ENCODE measurements around the gene SNCAIP.
"Not testable (repeated sequence)": the region's sequence is repeated elsewhere in the genome, so short reads cannot be mapped to it uniquely, and the experiment has no call there.

Gene SNCAIP

GRCh38 chr5:122376250-122376649 is 64.2 kb downstream of the SNCAIP start:
- H3K27me3 ChIP-seq (ENCODE audit: low read length), result no peaks in the 10 kb centered on the region

GRCh38 chr5:122377026-122377425 is 65.0 kb downstream of the SNCAIP start:
- H3K9me2 ChIP-seq (replicated peaks; ENCODE audit: insufficient read depth, low read length), result no peaks in the 10 kb centered on the region
- H4K20me1 ChIP-seq (ENCODE audit: low read depth, low read length), result no peaks in the 10 kb centered on the region
- H3K9me3 ChIP-seq (ENCODE audit: insufficient read depth, low read length), result no peaks in the 10 kb centered on the region
- H3K4me3 ChIP-seq (ENCODE audit: insufficient read depth, low read length, poor library complexity, severe bottlenecking), result no peak overlapping the region
- H3K36me3 ChIP-seq (ENCODE audit: low read length), result no peaks in the 10 kb centered on the region
- H3K9ac ChIP-seq (ENCODE audit: low read length), result no peak overlapping the region
- H2AFZ ChIP-seq (ENCODE audit: low read depth, low read length, severe bottlenecking), result no peak overlapping the region
- H3K27ac ChIP-seq (ENCODE audit: low read depth, low read length), result no peak overlapping the region
- H3K4me2 ChIP-seq (ENCODE audit: low read depth, low read length, poor library complexity, severe bottlenecking), result no peak overlapping the region
- H3K27me3 ChIP-seq (ENCODE audit: low read length), result no peaks in the 10 kb centered on the region
- no peaks in the 10 kb centered on the region for H3F3A ChIP-seq (ENCODE audit: insufficient read depth)
- TF ChIP-seq CTCF (IDR thresholded peaks at IDR 0.05; ENCODE audit: insufficient read depth, low read length, poor library complexity, severe bottlenecking) (no peak), EZH2phosphoT487 (conservative IDR thresholded peaks at IDR 0.05; ENCODE audit: low read length) (no peak)
- H3K79me2 ChIP-seq (ENCODE audit: insufficient read depth, low read length), result no peaks in the 10 kb centered on the region

More at GRCh38 chr5:122376250-122376649, 64.2 kb downstream of the SNCAIP start:
- TF ChIP-seq CTCF (IDR thresholded peaks at IDR 0.05; ENCODE audit: insufficient read depth, low read length, poor library complexity, severe bottlenecking) (no peak), EZH2phosphoT487 (conservative IDR thresholded peaks at IDR 0.05; ENCODE audit: low read length) (no peak)
- Histone ChIP-seq H4K20me1 (ENCODE audit: low read depth, low read length) (no peaks in the 10 kb centered on the region), H3K27ac (ENCODE audit: low read depth, low read length) (no peak overlapping the region), H3K79me2 (ENCODE audit: insufficient read depth, low read length) (no peaks in the 10 kb centered on the region), H3F3A (ENCODE audit: insufficient read depth) (no peaks in the 10 kb centered on the region), H3K36me3 (ENCODE audit: low read length) (no peaks in the 10 kb centered on the region), H3K9ac (ENCODE audit: low read length) (no peak overlapping the region), H3K9me3 (ENCODE audit: insufficient read depth, low read length) (no peaks in the 10 kb centered on the region), H2AFZ (ENCODE audit: low read depth, low read length, severe bottlenecking) (no peak overlapping the region), H3K4me3 (ENCODE audit: insufficient read depth, low read length, poor library complexity, severe bottlenecking) (no peak overlapping the region), H3K4me2 (ENCODE audit: low read depth, low read length, poor library complexity, severe bottlenecking) (no peak overlapping the region), H3K9me2 (replicated peaks; ENCODE audit: insufficient read depth, low read length) (no peaks in the 10 kb centered on the region)

GRCh38 chr5:122382938-122383337 is 70.9 kb downstream of the SNCAIP start:
- not testable (repeated sequence) for H3K9me3 ChIP-seq (ENCODE audit: insufficient read depth, low read length); H3K9me2 ChIP-seq (replicated peaks; ENCODE audit: insufficient read depth, low read length); H3F3A ChIP-seq (ENCODE audit: insufficient read depth); H3K79me2 ChIP-seq (ENCODE audit: insufficient read depth, low read length); H3K27ac ChIP-seq (ENCODE audit: low read depth, low read length); H3K9ac ChIP-seq (ENCODE audit: low read length); H3K36me3 ChIP-seq (ENCODE audit: low read length); H3K27me3 ChIP-seq (ENCODE audit: low read length); H3K4me2 ChIP-seq (ENCODE audit: low read depth, low read length, poor library complexity, severe bottlenecking); H2AFZ ChIP-seq (ENCODE audit: low read depth, low read length, severe bottlenecking); H4K20me1 ChIP-seq (ENCODE audit: low read depth, low read length); H3K4me3 ChIP-seq (ENCODE audit: insufficient read depth, low read length, poor library complexity, severe bottlenecking)

- H3F3A ChIP-seq (ENCODE audit: insufficient read depth), result no peaks in the 10 kb centered on the region
- H3K27me3 ChIP-seq (ENCODE audit: low read length), result no peaks in the 10 kb centered on the region
- no peak overlapping the region for H3K4me2 ChIP-seq (ENCODE audit: low read depth, low read length, poor library complexity, severe bottlenecking)
- no peak overlapping the region for H2AFZ ChIP-seq (ENCODE audit: low read depth, low read length, severe bottlenecking)
- no peak for TF ChIP-seq EZH2phosphoT487 (conservative IDR thresholded peaks at IDR 0.05; ENCODE audit: low read length)
- TF ChIP-seq CTCF (IDR thresholded peaks at IDR 0.05; ENCODE audit: insufficient read depth, low read length, poor library complexity, severe bottlenecking), result no peak
- no peak overlapping the region for H3K27ac ChIP-seq (ENCODE audit: low read depth, low read length)
- H3K36me3 ChIP-seq (ENCODE audit: low read length), result no peaks in the 10 kb centered on the region
- no peak overlapping the region for H3K9ac ChIP-seq (ENCODE audit: low read length)
- no peaks in the 10 kb centered on the region for H4K20me1 ChIP-seq (ENCODE audit: low read depth, low read length)
- no peaks in the 10 kb centered on the region for H3K9me2 ChIP-seq (replicated peaks; ENCODE audit: insufficient read depth, low read length)
- H3K4me3 ChIP-seq (ENCODE audit: insufficient read depth, low read length, poor library complexity, severe bottlenecking), result no peak overlapping the region
- no peaks in the 10 kb centered on the region for H3K79me2 ChIP-seq (ENCODE audit: insufficient read depth, low read length)
- H3K9me3 ChIP-seq (ENCODE audit: insufficient read depth, low read length), result no peaks in the 10 kb centered on the region
Measured at GRCh38 chr5:122384739-122385235, 72.8 kb downstream of the SNCAIP start.
